GM12891 (cell line): Measurements from ENCODE around the gene RBMS3.
A peak's percentile ranks its signal among the peaks of the same experiment; 100 is the strongest.

ENCODE experiments used
- DNase-seq: peaks from one replicate; pipeline ENCODE4 v3.0.0; 2011; ENCODE audit warnings: low spot score; ENCODE audit not compliant: insufficient read length
- FAIRE-seq: peaks from 2 replicates; lab custom pipeline; 2011; peaks lifted over from hg19 to GRCh38; lab: Jason Lieb, UNC
- PAX5 ChIP-seq: IDR thresholded peaks from 2 replicates; pipeline ENCODE4 v1.6.1; 2011; ENCODE audit warnings: low read length, moderate library complexity, mild to moderate bottlenecking; ENCODE audit not compliant: insufficient read depth, severe bottlenecking
- POLR2A ChIP-seq: IDR thresholded peaks from 2 replicates; pipeline ENCODE4 v1.6.1; 2011; ENCODE audit warnings: low read depth, low read length, control low read depth
- POLR2AphosphoS5 ChIP-seq: IDR thresholded peaks from 2 replicates; pipeline ENCODE4 v1.6.1; 2011; ENCODE audit warnings: low read depth, low read length, control low read depth
- POU2F2 ChIP-seq: IDR thresholded peaks from 2 replicates; pipeline ENCODE4 v1.6.1; 2011; ENCODE audit warnings: low read depth, mild to moderate bottlenecking, control low read depth, low read length, moderate library complexity
- SPI1 ChIP-seq: IDR thresholded peaks from 2 replicates; pipeline ENCODE4 v1.6.1; 2011; ENCODE audit warnings: low read depth, low read length, control low read depth
- TAF1 ChIP-seq: IDR thresholded peaks from 2 replicates; pipeline ENCODE4 v1.6.1; 2011; ENCODE audit warnings: low read depth, low read length, control low read depth

Gene RBMS3

GRCh38 chr3:29274667-29275066 is 6.2 kb upstream of the RBMS3 start:
- TF ChIP-seq POLR2AphosphoS5 (no peak), POLR2A (no peak), PAX5 (no peak), SPI1 (no peak), POU2F2 (no peak), TAF1 (no peak)
- DNase-seq: no peak
- no peak for FAIRE-seq

- no peak for TF ChIP-seq TAF1
- TF ChIP-seq SPI1: no peak
- TF ChIP-seq POLR2AphosphoS5: no peak
- no peak for TF ChIP-seq POU2F2
- TF ChIP-seq PAX5: no peak
- FAIRE-seq (no peak), DNase-seq (no peak)
Measured at GRCh38 chr3:29275309-29275708, 5.6 kb upstream of the RBMS3 start.

GRCh38 chr3:29277249-29277648 is 3.6 kb upstream of the RBMS3 start:
- DNase-seq (no peak), FAIRE-seq (no peak)
- TF ChIP-seq POU2F2 (no peak), POLR2AphosphoS5 (no peak), TAF1 (no peak), PAX5 (no peak), POLR2A (no peak), SPI1 (no peak)

- no peak for DNase-seq
- FAIRE-seq: no peak
- TF ChIP-seq POLR2AphosphoS5 (no peak), POLR2A (no peak)
Measured at GRCh38 chr3:29279286-29279685, 1.6 kb upstream of the RBMS3 start.

- FAIRE-seq (peak; percentile 48), DNase-seq (no peak)
- TF ChIP-seq POLR2A (no peak), POU2F2 (no peak), TAF1 (no peak), POLR2AphosphoS5 (no peak), SPI1 (no peak), PAX5 (no peak)
Measured at GRCh38 chr3:29279806-29280205, 1.1 kb upstream of the RBMS3 start.

GRCh38 chr3:29281094-29281343 is 148 bp downstream of the RBMS3 start:
- TF ChIP-seq TAF1 (no peak), POLR2AphosphoS5 (no peak), POLR2A (no peak), SPI1 (no peak), POU2F2 (no peak), PAX5 (no peak)
- DNase-seq (no peak), FAIRE-seq (no peak)

GRCh38 chr3:29281344-29282241 is 722 bp downstream of the RBMS3 start:
- DNase-seq: no peak
- peak; percentile 62 for FAIRE-seq
- TF ChIP-seq POU2F2 (no peak), POLR2A (no peak), SPI1 (no peak), POLR2AphosphoS5 (no peak), TAF1 (no peak), PAX5 (no peak)

GRCh38 chr3:29282427-29283230 is 1.8 kb downstream of the RBMS3 start:
- no peak for TF ChIP-seq POU2F2
- no peak for TF ChIP-seq PAX5
- no peak for TF ChIP-seq POLR2A
- no peak for TF ChIP-seq POLR2AphosphoS5
- TF ChIP-seq SPI1: no peak
- no peak for TF ChIP-seq TAF1
- FAIRE-seq (peak; percentile 51), DNase-seq (no peak)

GRCh38 chr3:29283231-29284119 is 2.6 kb downstream of the RBMS3 start:
- TF ChIP-seq SPI1: 0 out of 2 replicates have a peak, but pooled peaks have one; percentile 31
- no peak for TF ChIP-seq POLR2A
- no peak for TF ChIP-seq POLR2AphosphoS5
- TF ChIP-seq PAX5: no peak
- DNase-seq: no peak
- no peak for FAIRE-seq
